ENCODE results near the gene R3HDM2. TPM values are rescaled to one million over a fixed set of nuclear protein-coding genes. Genes with fewer than 3 reads are reported as not detected.

R3HDM2 gene
- total and polyA plus RNA-seq, 8 donors, result 14.5 to 39.8 (median 24.4) TPM

DNA sequence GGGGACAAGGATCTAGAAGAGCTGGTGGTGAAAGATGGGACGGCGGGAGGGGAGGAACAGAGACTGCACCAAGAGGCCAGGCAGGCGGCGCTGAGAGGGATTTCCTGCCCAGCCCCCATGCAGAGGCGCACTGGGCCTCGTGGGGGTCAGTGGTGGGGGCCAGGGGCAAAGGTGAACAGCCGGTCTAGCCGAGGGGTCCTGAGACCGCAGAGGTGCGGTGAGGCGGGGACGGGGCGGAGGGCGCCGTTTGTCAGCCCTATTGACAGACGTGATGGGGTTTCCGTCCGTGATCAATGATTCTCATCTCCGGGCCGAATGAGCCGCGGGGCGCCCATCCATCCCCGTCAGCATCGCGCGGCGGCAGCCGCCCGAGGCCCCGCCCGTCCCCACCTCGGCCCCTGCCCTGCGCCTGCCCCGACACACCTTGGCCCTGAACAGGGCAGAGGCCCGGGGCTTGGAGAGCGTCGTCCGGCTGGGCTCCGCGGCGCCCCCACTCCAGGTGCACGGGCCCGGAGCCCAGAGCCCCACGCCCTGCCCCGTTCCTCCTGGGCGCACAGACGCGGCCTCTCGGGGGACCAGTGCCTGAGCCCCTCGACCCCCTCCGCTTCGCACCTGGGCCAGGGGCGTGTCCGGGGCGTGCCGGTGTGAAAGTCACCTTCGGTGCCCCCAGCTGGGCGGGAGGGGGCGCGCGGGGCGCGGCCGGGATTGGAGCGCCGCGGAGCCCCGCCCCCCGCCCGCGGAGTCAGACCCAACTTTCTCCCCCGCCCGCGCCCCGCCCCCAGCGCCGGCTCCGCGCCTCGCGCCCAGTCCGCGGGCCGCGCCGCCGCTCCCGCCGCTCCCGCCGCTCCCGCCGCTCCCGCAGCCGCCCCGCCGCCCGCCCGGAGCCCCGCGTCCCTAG lies 214.6 kb downstream of the R3HDM2 start, which contains the start of gene NXPH4:
TSS of gene NXPH4 (plus strand) at position 781 of the 898 bp plus-strand sequence. CDS start 176 bp downstream, outside the sequence.
- peak within 1 kb of the TSS in 3 of 4 donors; percentile 18 to 59 (median 47) for H3K4me3 ChIP-seq
- TF ChIP-seq CTCF (IDR thresholded peaks at IDR 0.05), result no peak
- H3K27ac ChIP-seq, result no peak within 1 kb of the TSS
- peaks cover 0 to 2% (median 0%) of the 10 kb centered on the region in 4 donors for H3K27me3 ChIP-seq
- H3K4me1 ChIP-seq, result peaks cover 0 to 15% (median 8%) of the 10 kb centered on the region in 3 donors
- DNase-seq (peak in 5 of 6 donors; percentile 44 to 80 (median 60)), ATAC-seq (peak in 3 of 4 donors; percentile 19 to 40 (median 37)), FAIRE-seq (no peak)
- no peaks in the 10 kb centered on the region for H3K9me3 ChIP-seq
- 2 to 3% methylated on average over 61 to 102 of the region's 102 CpGs for WGBS, 2 donors
- no peaks in the 10 kb centered on the region for H3K36me3 ChIP-seq
- intact Hi-C loops (cut with DNase I), result loop anchor here in 1 of 3 donors (10.0 kb wide), 1 partner anchor 239 kb away; the partner anchor contains the start of genes GLI1 and INHBE

DNA sequence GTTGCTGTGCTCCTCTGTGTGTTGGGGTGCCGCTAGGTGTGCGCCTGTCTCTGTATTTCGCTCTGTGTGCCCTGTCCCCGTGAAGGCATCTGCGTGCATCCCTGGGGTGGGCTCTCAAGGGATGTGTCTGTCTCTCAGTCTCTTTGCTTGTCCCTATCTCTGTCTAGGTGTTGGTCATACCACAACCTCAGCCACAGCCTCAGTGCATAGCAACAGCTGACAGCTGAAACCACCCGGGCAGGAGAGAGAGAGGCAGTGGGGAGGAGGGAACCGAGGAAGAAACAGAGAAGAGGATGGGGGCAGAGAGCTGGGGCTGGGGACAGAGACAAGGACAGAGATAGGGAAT lies 215.2 kb downstream of the R3HDM2 start:
- WGBS, 2 donors, result 22 to 30% methylated on average over 7 of the region's 7 CpGs
- Histone ChIP-seq H3K36me3 (no peaks in the 10 kb centered on the region), H3K4me1 (peaks cover 0 to 15% (median 8%) of the 10 kb centered on the region in 3 donors), H3K27ac (no peak overlapping the region), H3K9me3 (no peaks in the 10 kb centered on the region), H3K27me3 (no peaks in the 10 kb centered on the region), H3K4me3 (peak overlapping the region in 1 of 4 donors; percentile 59)
- intact Hi-C loops (cut with DNase I), result loop anchor here in 1 of 3 donors (10.0 kb wide), 1 partner anchor 239 kb away; the partner anchor contains the start of genes GLI1 and INHBE
- DNase-seq (no peak), ATAC-seq (peak in 1 of 4 donors; percentile 21), FAIRE-seq (no peak)
- TF ChIP-seq CTCF (IDR thresholded peaks at IDR 0.05), result no peak

DNA sequence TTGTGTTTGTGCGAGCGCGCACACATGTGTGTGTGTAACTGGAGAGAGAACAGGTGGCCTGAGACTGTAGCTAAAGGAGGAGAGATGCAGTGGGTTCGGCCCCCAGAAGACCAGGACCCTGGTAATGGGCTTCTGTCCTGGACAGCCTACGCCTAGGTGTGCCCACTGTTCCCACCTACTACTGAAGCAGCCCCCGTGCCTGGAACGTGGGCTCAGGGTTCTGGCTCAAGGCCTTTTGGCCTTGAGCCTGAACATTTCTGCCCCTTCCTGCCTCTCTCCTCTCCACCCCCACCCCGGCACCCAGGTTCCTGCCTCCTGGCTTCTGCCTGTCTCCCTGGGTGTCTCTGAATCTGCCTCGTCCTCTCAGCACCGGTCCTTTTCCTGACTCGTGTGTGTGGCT lies 215.8 kb downstream of the R3HDM2 start:
- DNase-seq (no peak), FAIRE-seq (no peak), ATAC-seq (no peak)
- WGBS, 2 donors, result 30 to 39% methylated on average over 11 of the region's 11 CpGs
- no peaks in the 10 kb centered on the region for H3K9me3 ChIP-seq
- no peak overlapping the region for H3K4me3 ChIP-seq
- intact Hi-C loops (cut with DNase I), result loop anchor here in 1 of 3 donors (10.0 kb wide), 1 partner anchor 240 kb away; the partner anchor contains the start of genes GLI1 and INHBE
- H3K4me1 ChIP-seq, result peaks cover 0 to 15% (median 8%) of the 10 kb centered on the region in 3 donors
- no peak overlapping the region for H3K27ac ChIP-seq
- H3K27me3 ChIP-seq, result no peaks in the 10 kb centered on the region
- TF ChIP-seq CTCF (IDR thresholded peaks at IDR 0.05), result no peak
- H3K36me3 ChIP-seq, result no peaks in the 10 kb centered on the region

GRCh38 chr12:57214398-57214781 lies 216.5 kb downstream of the R3HDM2 start:
- no peak for FAIRE-seq
- Histone ChIP-seq H3K9me3 (no peaks in the 10 kb centered on the region), H3K27me3 (no peaks in the 10 kb centered on the region), H3K27ac (no peak overlapping the region), H3K4me3 (no peak overlapping the region), H3K36me3 (no peaks in the 10 kb centered on the region), H3K4me1 (peaks cover 0 to 15% (median 8%) of the 10 kb centered on the region in 3 donors)
- peak in 5 of 6 donors; percentile 45 to 77 (median 67) for DNase-seq
- intact Hi-C loops (cut with DNase I), result loop anchor here in 1 of 3 donors (5.0 to 10.0 kb wide), 2 partner anchors 33 to 240 kb away; partner anchors contain the start of genes GLI1 and INHBE
- peak; percentile 71 to 80 (median 77) for ATAC-seq
- whole genome bisulfite sequencing, 2 donors, result 3% methylated on average over 14 of the region's 14 CpGs
- TF ChIP-seq CTCF (IDR thresholded peaks at IDR 0.05), result peak; percentile 44 to 62 (median 58)
